OCI-LY7 (cell line): ENCODE measurements around the gene DCTPP1. TPM values are rescaled to one million over a fixed set of nuclear protein-coding genes. Genes with fewer than 3 reads are reported as not detected.

Experiments used
- BruUV-seq: library from RNA; stranded (reverse); fragments of 400-500 nt; replicated peaks from 2 replicates; lab custom pipeline; 2021; lab: Mats Ljungman, UMichigan
- CTCF ChIA-PET: fragments of 300-600 bp; sonication (Branson Sonifier 250); formaldehyde crosslinking; loops from one replicate; lab custom pipeline; 2022; ENCODE audit warnings: antibody characterized with exemption; ENCODE audit not compliant: unreplicated experiment; lab: Charles Lee
- POLR2A ChIA-PET: fragments of 300-600 bp; sonication (Branson Sonifier 250); formaldehyde crosslinking; loops from one replicate; lab custom pipeline; 2022; ENCODE audit warnings: antibody characterized with exemption; lab: Charles Lee
- DNase-seq: peaks from one replicate; pipeline ENCODE4 v3.0.0-alpha.2; 2015; ENCODE audit warnings: low spot score
- H2AFZ ChIP-seq: fragments of 200-600 bp; sonication (generic), shearing (Covaris generic); 2 replicates; pipeline ENCODE4 v1.6.1; 2014; ENCODE audit warnings: mild to moderate bottlenecking, antibody characterized with exemption, low read length, moderate library complexity
- H3K27ac ChIP-seq: fragments of 200-600 bp; sonication (generic); 2 replicates; pipeline ENCODE4 v1.5.1; 2014; ENCODE audit warnings: mixed run types, low read depth, mild to moderate bottlenecking, moderate library complexity, low read length, inconsistent platforms; ENCODE audit not compliant: poor library complexity, severe bottlenecking
- H3K36me3 ChIP-seq: fragments of 200-600 bp; sonication (generic); 2 replicates; pipeline ENCODE4 v1.6.1; 2014; ENCODE audit warnings: mild to moderate bottlenecking, antibody characterized with exemption, low read length, moderate library complexity, mixed read lengths; ENCODE audit not compliant: insufficient read depth
- H3K4me1 ChIP-seq: fragments of 200-600 bp; sonication (generic); 2 replicates; pipeline ENCODE4 v1.5.1; 2014; ENCODE audit warnings: mild to moderate bottlenecking, low read length; ENCODE audit not compliant: insufficient read depth, poor library complexity, severe bottlenecking
- H3K4me2 ChIP-seq: fragments of 200-600 bp; sonication (generic); 2 replicates; pipeline ENCODE4 v1.6.1; 2014; ENCODE audit warnings: mild to moderate bottlenecking, low read length
- H3K4me3 ChIP-seq: fragments of 200-600 bp; sonication (generic); 2 replicates; pipeline ENCODE4 v1.5.1; 2014; ENCODE audit warnings: mild to moderate bottlenecking, low read depth, low read length; ENCODE audit not compliant: poor library complexity, severe bottlenecking
- H3K79me2 ChIP-seq: fragments of 200-600 bp; sonication (generic); 2 replicates; pipeline ENCODE4 v1.6.1; 2016; ENCODE audit warnings: low read depth, mild to moderate bottlenecking, low read length, moderate library complexity, mixed read lengths; ENCODE audit not compliant: insufficient read depth
- H3K9me2 ChIP-seq: fragments of 200-600 bp; sonication (generic); 2 replicates; pipeline ENCODE4 v1.6.1; 2016; ENCODE audit warnings: mild to moderate bottlenecking, low read length, mixed read lengths; ENCODE audit not compliant: insufficient read depth
- H3K9me3 ChIP-seq: fragments of 200-600 bp; sonication (generic); 2 replicates; pipeline ENCODE4 v1.6.1; 2014; ENCODE audit warnings: mild to moderate bottlenecking, mixed run types, low read length, mixed read lengths
- H4K20me1 ChIP-seq: fragments of 200-600 bp; sonication (generic); 2 replicates; pipeline ENCODE4 v1.6.1; 2014; ENCODE audit warnings: mild to moderate bottlenecking, antibody characterized with exemption, low read length, moderate library complexity, mixed read lengths; ENCODE audit not compliant: insufficient read depth
- CTCF ChIP-seq: fragments of 200-600 bp; sonication (generic); conservative IDR thresholded peaks from 2 replicates; pipeline ENCODE4 v1.5.1; 2014; ENCODE audit warnings: mild to moderate bottlenecking, antibody characterized with exemption, low read length, moderate library complexity, mixed read lengths
- EZH2phosphoT487 ChIP-seq: fragments of 200-600 bp; sonication (generic); IDR thresholded peaks from 2 replicates; pipeline ENCODE4 v1.6.1; 2018; ENCODE audit warnings: low read depth, borderline replicate concordance, mild to moderate bottlenecking, mixed run types, antibody characterized with exemption, low read length, moderate library complexity, mixed read lengths
- intact Hi-C: fragments of 100-400 bp; cut with micrococcal nuclease; formaldehyde crosslinking; loops from one replicate; pipeline ENCODE4 v1.10.0; 2022; ENCODE audit not compliant: unreplicated experiment
- total RNA-seq, 2 experiments: library from RNA; depleted of rRNA in 1 of 2; stranded (reverse); fragments of >200 nt in 1 of 2; shearing (Covaris generic) in 1 of 2; gene quantifications; 2 replicates each; pipeline ENCODE4 v1.2.3, GENCODE V29; 2014 to 2022

The DCTPP1 gene
- total RNA-seq, 2 experiments from 2014 or later: 90.2 to 93.8 TPM

GRCh38 chr16:30407102-30407803, 22.6 kb downstream of the DCTPP1 start, which contains the start of gene ZNF771:
Gene ZNF771 (plus strand): TSS chr16:30407606. CDS start chr16:30408054, 448 bp downstream.
- POLR2A ChIA-PET: interaction anchor here (0.6 to 5.0 kb wide), 11 partner anchors 10 to 120 kb away, joined by 3 to 19 read pairs (median 4); partner anchors contain the start of genes SEPTIN1, TBC1D10B and ZNF48
- peaks cover 28% of the 10 kb centered on the region for H3K4me1 ChIP-seq
- peak within 1 kb of the TSS; percentile 56; the same call in 1 of the 2 replicates for H2AFZ ChIP-seq
- H4K20me1 ChIP-seq: no peaks in the 10 kb centered on the region
- peak; percentile 93 for DNase-seq
- no peaks in the 10 kb centered on the region for H3K9me3 ChIP-seq
- H3K36me3 ChIP-seq: peaks cover 20% of the 10 kb centered on the region; the same call in 1 of the 2 replicates
- H3K4me3 ChIP-seq: peak within 1 kb of the TSS; percentile 84
- BruUV-seq: no TSS peak
- peak within 1 kb of the TSS; percentile 86 for H3K4me2 ChIP-seq
- peak within 1 kb of the TSS; percentile 82 for H3K27ac ChIP-seq
- no peaks in the 10 kb centered on the region for H3K9me2 ChIP-seq
- peak; percentile 49 for TF ChIP-seq CTCF
- no peak for TF ChIP-seq EZH2phosphoT487
- intact Hi-C loops: loop anchor here (10.0 kb wide), 1 partner anchor 312 kb away; the partner anchor contains the start of genes TBX6 and YPEL3
- peaks cover 8% of the 10 kb centered on the region; the same call in 1 of the 2 replicates for H3K79me2 ChIP-seq
- CTCF ChIA-PET: interaction anchor here (1.2 to 1.4 kb wide), 2 partner anchors 22 to 25 kb away, joined by 4 to 5 read pairs; partner anchors contain the start of genes DCTPP1 and SEPTIN1

- H3K27ac ChIP-seq: peak overlapping the region; percentile 22
- H4K20me1 ChIP-seq: no peaks in the 10 kb centered on the region
- H3K4me2 ChIP-seq: peak overlapping the region; percentile 86
- ChIA-PET CTCF (no interaction called here), POLR2A (interaction anchor here (0.6 to 5.0 kb wide), 12 partner anchors 11 to 313 kb away, joined by 3 to 19 read pairs (median 4); partner anchors contain the start of genes SEPTIN1, TBC1D10B and ZNF48)
- no peaks in the 10 kb centered on the region for H3K9me2 ChIP-seq
- intact Hi-C loops: loop anchor here (10.0 kb wide), 1 partner anchor 312 kb away; the partner anchor contains the start of genes TBX6 and YPEL3
- H2AFZ ChIP-seq: peak overlapping the region; percentile 56; the same call in 1 of the 2 replicates
- TF ChIP-seq CTCF: no peak
- no peak for TF ChIP-seq EZH2phosphoT487
- DNase-seq: no peak
- H3K79me2 ChIP-seq: peaks cover 8% of the 10 kb centered on the region; the same call in 1 of the 2 replicates
- BruUV-seq: no TSS peak
- H3K36me3 ChIP-seq: peaks cover 15% of the 10 kb centered on the region; the same call in 1 of the 2 replicates
- peaks cover 28% of the 10 kb centered on the region for H3K4me1 ChIP-seq
- H3K9me3 ChIP-seq: no peaks in the 10 kb centered on the region
- H3K4me3 ChIP-seq: peak overlapping the region; percentile 84
Measured at GRCh38 chr16:30406795-30407101, 23.1 kb downstream of the DCTPP1 start.
